GM13976 (cell line): Measurements from ENCODE around the gene SERGEF.
A peak's percentile ranks its signal among the peaks of the same experiment; 100 is the strongest.

Source experiments
- DNase-seq: peaks from one replicate; pipeline ENCODE4 v3.0.0; 2012; ENCODE audit warnings: low spot score
- CTCF ChIP-seq: IDR thresholded peaks from 2 replicates; pipeline ENCODE4 v1.5.1; 2012; ENCODE audit warnings: borderline replicate concordance, mild to moderate bottlenecking; ENCODE audit not compliant: insufficient read depth; ENCODE audit errors: extremely low read depth, missing control alignments, control extremely low read depth
- in situ Hi-C: fragments of 300-500 bp; cut with MboI; formaldehyde crosslinking; loops from one replicate; pipeline ENCODE4 v1.12.0; 2022; ENCODE audit warnings: low sequenced_read_pairs, mixed read lengths, inconsistent platforms; ENCODE audit not compliant: unreplicated experiment

The SERGEF gene

GRCh38 chr11:18013790-18014507 is 1.1 kb upstream of the SERGEF start:
- no peak for DNase-seq
- no peak for TF ChIP-seq CTCF
- in situ Hi-C loops = no loop called here

- no peak for DNase-seq
- in situ Hi-C loops = no loop called here
- TF ChIP-seq CTCF = no peak
These were observed 533 bp downstream of the SERGEF start for GRCh38 chr11:18012122-18012905.

GRCh38 chr11:18011633-18012032 is 1.2 kb downstream of the SERGEF start:
- in situ Hi-C loops = no loop called here
- DNase-seq = no peak
- no peak for TF ChIP-seq CTCF

- DNase-seq = no peak
- in situ Hi-C loops = no loop called here
- no peak for TF ChIP-seq CTCF
These were observed 1.8 kb downstream of the SERGEF start for GRCh38 chr11:18010977-18011586.

- peak; percentile 14 for TF ChIP-seq CTCF
- in situ Hi-C loops = no loop called here
- no peak for DNase-seq
These were observed 2.7 kb downstream of the SERGEF start for GRCh38 chr11:18010121-18010670.

- DNase-seq = no peak
- in situ Hi-C loops = no loop called here
- TF ChIP-seq CTCF = no peak
These were observed 7.3 kb downstream of the SERGEF start for GRCh38 chr11:18005376-18006129.
